ENCODE measurements around the gene MMP23B.
A peak's percentile ranks its signal among the peaks of the same experiment; 100 is the strongest.
"Not testable (repeated sequence)": the region's sequence is repeated elsewhere in the genome, so short reads cannot be mapped to it uniquely, and the experiment has no call there.

Gene MMP23B

GRCh38 chr1:1628754-1629429 is 3.1 kb upstream of the MMP23B start:
- H3K4me3 ChIP-seq (ENCODE audit: low read length), result peak overlapping the region; percentile 34
- no peak for TF ChIP-seq CTCF (IDR thresholded peaks at IDR 0.05; ENCODE audit: insufficient read depth, low read depth, low read length, missing control alignments)
- peak; percentile 41 for DNase-seq (ENCODE audit: low read depth)

GRCh38 chr1:1629430-1630190 is 2.4 kb upstream of the MMP23B start:
- peak overlapping the region; percentile 34 for H3K4me3 ChIP-seq (ENCODE audit: low read length)
- DNase-seq (ENCODE audit: low read depth), result no peak
- TF ChIP-seq CTCF (IDR thresholded peaks at IDR 0.05; ENCODE audit: insufficient read depth, low read depth, low read length, missing control alignments), result no peak

- no peak overlapping the region for H3K4me3 ChIP-seq (ENCODE audit: low read length)
- DNase-seq (ENCODE audit: low read depth), result peak; percentile 80
- no peak for TF ChIP-seq CTCF (IDR thresholded peaks at IDR 0.05; ENCODE audit: insufficient read depth, low read depth, low read length, missing control alignments)
Observed at GRCh38 chr1:1630191-1630964, 1.6 kb upstream of the MMP23B start.

GRCh38 chr1:1630965-1631781 is 800 bp upstream of the MMP23B start:
- DNase-seq (ENCODE audit: low read depth), result no peak
- no peak for TF ChIP-seq CTCF (IDR thresholded peaks at IDR 0.05; ENCODE audit: insufficient read depth, low read depth, low read length, missing control alignments)
- no peak overlapping the region for H3K4me3 ChIP-seq (ENCODE audit: low read length)

- not testable (repeated sequence) for DNase-seq (ENCODE audit: low read depth); H3K4me3 ChIP-seq (ENCODE audit: low read length)
Observed at GRCh38 chr1:1633409-1633808, 1.4 kb downstream of the MMP23B start.

GRCh38 chr1:1634613-1635012 is 2.6 kb downstream of the MMP23B start:
- H3K4me3 ChIP-seq (ENCODE audit: low read length); DNase-seq (ENCODE audit: low read depth): not testable (repeated sequence)

GRCh38 chr1:1636621-1637478 is 4.9 kb downstream of the MMP23B start:
- not testable (repeated sequence) for H3K4me3 ChIP-seq (ENCODE audit: low read length); DNase-seq (ENCODE audit: low read depth)

- not testable (repeated sequence) for H3K4me3 ChIP-seq (ENCODE audit: low read length); DNase-seq (ENCODE audit: low read depth)
Observed at GRCh38 chr1:1637479-1637875, 5.5 kb downstream of the MMP23B start.

GRCh38 chr1:1638528-1638927 is 6.6 kb downstream of the MMP23B start:
- not testable (repeated sequence) for DNase-seq (ENCODE audit: low read depth); H3K4me3 ChIP-seq (ENCODE audit: low read length)

GRCh38 chr1:1639368-1639767 is 7.4 kb downstream of the MMP23B start:
- not testable (repeated sequence) for DNase-seq (ENCODE audit: low read depth); H3K4me3 ChIP-seq (ENCODE audit: low read length)

GRCh38 chr1:1640081-1640480 is 8.1 kb downstream of the MMP23B start:
- H3K4me3 ChIP-seq (ENCODE audit: low read length); DNase-seq (ENCODE audit: low read depth): not testable (repeated sequence)
